GM06990 (cell line): Measurements from ENCODE around the gene CHM.

ENCODE experiments used
- DNase-seq: peaks from one replicate; pipeline ENCODE4 v3.0.0-alpha.2; 2011; ENCODE audit not compliant: insufficient read length; ENCODE audit errors: extremely low read depth
- H3K27me3 ChIP-seq: replicated peaks from 2 replicates; pipeline ENCODE4 v1.6.0; 2011; ENCODE audit warnings: low read length; ENCODE audit not compliant: control insufficient read depth, insufficient read depth
- H3K36me3 ChIP-seq: 2 replicates; pipeline ENCODE4 v1.5.1; 2011; ENCODE audit warnings: low read length; ENCODE audit not compliant: control insufficient read depth, insufficient read depth
- H3K4me3 ChIP-seq: replicated peaks from 2 replicates; pipeline ENCODE4 v1.5.1; 2011; ENCODE audit warnings: low read depth, mild to moderate bottlenecking, control low read depth, low read length
- CTCF ChIP-seq: IDR thresholded peaks from 2 replicates; pipeline ENCODE4 v1.5.1; 2011; ENCODE audit warnings: low read length, control low read depth, mild to moderate bottlenecking, inconsistent platforms; ENCODE audit not compliant: insufficient read depth, poor library complexity, severe bottlenecking

CHM gene

GRCh38 chrX:85836868-85837267, 210.5 kb downstream of the CHM start:
- no peak for DNase-seq
- no peak for TF ChIP-seq CTCF
- Histone ChIP-seq H3K27me3 (no peaks in the 10 kb centered on the region), H3K4me3 (no peak overlapping the region), H3K36me3 (no peaks in the 10 kb centered on the region)

- H3K36me3 ChIP-seq, result no peaks in the 10 kb centered on the region
- DNase-seq, result no peak
- H3K4me3 ChIP-seq, result no peak overlapping the region
- no peaks in the 10 kb centered on the region for H3K27me3 ChIP-seq
- TF ChIP-seq CTCF, result no peak
Measured at GRCh38 chrX:85828771-85829170, 218.6 kb downstream of the CHM start.

GRCh38 chrX:85815203-85815751, 232.1 kb downstream of the CHM start:
- Histone ChIP-seq H3K4me3 (no peak overlapping the region), H3K27me3 (no peaks in the 10 kb centered on the region), H3K36me3 (no peaks in the 10 kb centered on the region)
- no peak for TF ChIP-seq CTCF
- no peak for DNase-seq
